Activated CD4-positive, alpha-beta T cell treated with anti-CD3 and anti-CD28 coated beads for 36 hours (primary cell): Measurements from ENCODE around the gene CENPO. TPM values are rescaled to one million over a fixed set of nuclear protein-coding genes. Genes with fewer than 3 reads are reported as not detected.
"Not testable (repeated sequence)": the region's sequence is repeated elsewhere in the genome, so short reads cannot be mapped to it uniquely, and the experiment has no call there.

Experiments used
- ATAC-seq: fragments of 200-7000 bp; cut with Tn5 transposase; one replicate; pipeline ENCODE4 v1.10.0; 2021; ENCODE audit warnings: mild to moderate bottlenecking, moderate library complexity
- CTCF ChIA-PET: fragments of 350-600 bp; sonication (Branson Sonifier 250); formaldehyde crosslinking; loops from one replicate; lab custom pipeline; 2021; ENCODE audit warnings: antibody characterized with exemption; lab: Charles Lee
- POLR2A ChIA-PET: fragments of 350-600 bp; sonication (Branson Sonifier 250); formaldehyde crosslinking; loops from one replicate; lab custom pipeline; 2021; ENCODE audit warnings: antibody characterized with exemption, inconsistent platforms; lab: Charles Lee
- DNase-seq: peaks from one replicate; pipeline ENCODE4 v3.0.0-alpha.2; 2020
- H3K27ac Mint-ChIP-seq: one replicate; pipeline ENCODE4 v1.8.0; 2021; ENCODE audit warnings: mixed read lengths
- H3K27me3 Mint-ChIP-seq: one replicate; pipeline ENCODE4 v1.8.0; 2021; ENCODE audit warnings: mixed read lengths
- H3K36me3 Mint-ChIP-seq: one replicate; pipeline ENCODE4 v1.8.0; 2021; ENCODE audit warnings: low read depth, mixed read lengths
- H3K4me1 Mint-ChIP-seq: one replicate; pipeline ENCODE4 v1.8.0; 2021; ENCODE audit warnings: mixed read lengths
- H3K4me3 Mint-ChIP-seq: one replicate; pipeline ENCODE4 v1.8.0; 2021; ENCODE audit warnings: mild to moderate bottlenecking, moderate library complexity, mixed read lengths
- H3K9me3 Mint-ChIP-seq: one replicate; pipeline ENCODE4 v1.8.0; 2021; ENCODE audit warnings: low read depth, mixed read lengths
- intact Hi-C, 2 experiments: fragments of 100-400 bp; cut with DNase I in 1 of 2; cut with micrococcal nuclease in 1 of 2; formaldehyde crosslinking; loops; one replicate each; pipeline versions ENCODE4 v1.14.2 to v1.15.1; 2022 to 2024; cut with DNase I, micrococcal nuclease
- total RNA-seq, 2 experiments: library from RNA; stranded (reverse); gene quantifications; one replicate each; pipeline ENCODE4 v1.2.3, GENCODE V29; 2021

Gene CENPO
- total RNA-seq, 2 experiments from 2014 or later: 42.4 to 42.7 TPM

DNA sequence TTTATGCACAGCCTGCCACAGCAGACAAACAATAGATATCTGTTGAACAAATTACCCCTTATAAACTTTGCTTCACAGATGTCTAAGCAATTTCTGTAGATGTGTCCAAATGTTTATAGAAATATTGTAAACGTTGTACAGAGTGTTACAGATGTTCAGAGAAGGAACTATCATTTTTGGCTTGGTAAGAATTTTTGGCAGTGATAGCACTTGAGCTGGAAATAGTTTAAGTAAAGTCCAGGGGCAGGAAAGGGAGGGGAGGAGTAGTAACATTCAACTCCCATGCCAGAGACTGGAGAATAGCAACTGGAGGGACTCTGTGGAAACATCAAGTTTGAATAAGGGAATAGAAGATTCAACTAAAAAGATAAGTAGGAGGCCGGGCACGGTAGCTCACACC lies 4.4 kb upstream of the CENPO start:
- Mint-ChIP-seq H3K4me3 (no peak overlapping the region), H3K4me1 (peaks cover 4% of the 10 kb centered on the region), H3K9me3 (no peaks in the 10 kb centered on the region), H3K27me3 (no peaks in the 10 kb centered on the region), H3K36me3 (peaks cover 3% of the 10 kb centered on the region), H3K27ac (no peak overlapping the region)
- intact Hi-C loops: no loop called here
- POLR2A ChIA-PET: no interaction called here
- CTCF ChIA-PET: no interaction called here
- ATAC-seq (no peak), DNase-seq (no peak)

DNA sequence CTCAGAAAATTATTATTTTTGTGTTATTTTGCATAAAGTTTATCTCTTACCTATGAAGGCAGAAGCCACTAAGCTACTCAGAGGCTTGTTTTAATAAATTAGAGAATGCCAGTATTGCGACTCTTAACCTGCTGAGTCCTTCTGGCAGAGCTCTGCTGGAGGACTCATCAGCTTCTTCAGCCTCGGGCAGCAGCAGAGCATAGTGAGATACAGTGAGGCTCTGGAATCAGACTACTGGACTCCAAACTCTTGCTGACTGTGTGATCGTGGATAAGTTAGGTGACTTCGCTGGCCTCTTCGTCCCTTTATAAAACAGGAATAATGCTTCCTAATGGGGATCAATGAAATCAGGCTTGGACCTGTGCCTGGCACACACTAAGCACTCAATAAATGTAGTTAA lies 1.8 kb upstream of the CENPO start:
- no peak for ATAC-seq
- POLR2A ChIA-PET: no interaction called here

DNA sequence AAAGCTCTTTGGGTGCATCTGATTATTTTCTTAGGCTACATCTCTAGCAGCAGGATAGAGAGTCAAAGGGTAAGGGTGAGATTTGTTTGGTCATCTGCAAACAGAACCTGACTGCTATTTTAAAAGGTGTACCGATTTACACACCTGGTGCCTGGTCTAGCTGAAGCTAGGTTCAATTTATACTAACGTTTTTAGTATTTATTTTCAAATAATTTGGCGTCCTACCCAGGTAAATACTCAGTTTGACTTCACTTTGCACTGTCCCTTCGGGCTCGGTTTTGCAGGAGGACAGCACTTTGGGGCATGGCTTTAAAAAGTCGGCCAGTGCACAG lies 717 bp upstream of the CENPO start:
- Mint-ChIP-seq H3K27ac (peak overlapping the region; percentile 100), H3K27me3 (no peaks in the 10 kb centered on the region), H3K4me1 (peaks cover 24% of the 10 kb centered on the region), H3K9me3 (no peaks in the 10 kb centered on the region), H3K4me3 (peak overlapping the region; percentile 97), H3K36me3 (peaks cover 35% of the 10 kb centered on the region)
- DNase-seq: no peak
- CTCF ChIA-PET: interaction anchor here (0.6 to 3.1 kb wide), 10 partner anchors 9 to 1576 kb away, joined by 3 to 20 read pairs (median 4); no protein-coding TSS in a partner anchor
- intact Hi-C loops: loop anchor here (2.0 to 5.0 kb wide), 6 partner anchors 180 to 880 kb away; partner anchors contain the start of genes ATAD2B (in 1 of the 2), DTNB (in 1 of the 2), EFR3B (in 1 of the 2) and NCOA1 (in 1 of the 2)
- no peak for ATAC-seq
- POLR2A ChIA-PET: no interaction called here

More for the DNA sequence above, 1.8 kb upstream of the CENPO start:
- Mint-ChIP-seq H3K36me3 (peaks cover 24% of the 10 kb centered on the region), H3K27ac (no peak overlapping the region), H3K4me1 (peaks cover 14% of the 10 kb centered on the region), H3K4me3 (no peak overlapping the region), H3K9me3 (no peaks in the 10 kb centered on the region), H3K27me3 (no peaks in the 10 kb centered on the region)
- CTCF ChIA-PET: interaction anchor here (1.6 to 3.1 kb wide), 2 partner anchors 14 to 381 kb away, joined by 3 to 20 read pairs; no protein-coding TSS in a partner anchor
- intact Hi-C loops: loop anchor here in 1 of 2 experiments (5.0 kb wide), 2 partner anchors 179 to 881 kb away; partner anchors contain the start of gene DTNB
- no peak for DNase-seq

GRCh38 chr2:24793761-24794435 lies 673 bp downstream of the CENPO start:
- H3K36me3 Mint-ChIP-seq: peaks cover 43% of the 10 kb centered on the region
- POLR2A ChIA-PET: no interaction called here
- peak overlapping the region; percentile 100 for H3K27ac Mint-ChIP-seq
- CTCF ChIA-PET: interaction anchor here (0.6 to 1.3 kb wide), 3 partner anchors 136 to 443 kb away, joined by 3 to 4 read pairs (median 3); no protein-coding TSS in a partner anchor
- intact Hi-C loops: loop anchor here (1.0 to 5.0 kb wide), 13 partner anchors 126 to 878 kb away; partner anchors contain the start of genes ADCY3 (in 1 of the 2), ATAD2B (in 1 of the 2), DNAJC27 (in 1 of the 2) and DTNB (in 1 of the 2)
- no peaks in the 10 kb centered on the region for H3K9me3 Mint-ChIP-seq
- H3K4me1 Mint-ChIP-seq: peaks cover 31% of the 10 kb centered on the region
- DNase-seq (peak; percentile 19), ATAC-seq (no peak)
- no peaks in the 10 kb centered on the region for H3K27me3 Mint-ChIP-seq
- peak overlapping the region; percentile 97 for H3K4me3 Mint-ChIP-seq

- no peak for DNase-seq
- H3K9me3 Mint-ChIP-seq: no peaks in the 10 kb centered on the region
- no peaks in the 10 kb centered on the region for H3K27me3 Mint-ChIP-seq
- no peak overlapping the region for H3K27ac Mint-ChIP-seq
- no peak overlapping the region for H3K4me3 Mint-ChIP-seq
- H3K4me1 Mint-ChIP-seq: peaks cover 27% of the 10 kb centered on the region
- intact Hi-C loops: no loop called here
- CTCF ChIA-PET: interaction anchor here (0.8 to 1.4 kb wide), 3 partner anchors 44 to 177 kb away, joined by 3 read pairs; no protein-coding TSS in a partner anchor
- no peak for ATAC-seq
- POLR2A ChIA-PET: interaction anchor here (0.9 kb wide), 1 partner anchor 14 kb away, joined by 3 read pairs; no protein-coding TSS in a partner anchor
- H3K36me3 Mint-ChIP-seq: peaks cover 70% of the 10 kb centered on the region
Observed at GRCh38 chr2:24797644-24798043, 4.4 kb downstream of the CENPO start.

DNA sequence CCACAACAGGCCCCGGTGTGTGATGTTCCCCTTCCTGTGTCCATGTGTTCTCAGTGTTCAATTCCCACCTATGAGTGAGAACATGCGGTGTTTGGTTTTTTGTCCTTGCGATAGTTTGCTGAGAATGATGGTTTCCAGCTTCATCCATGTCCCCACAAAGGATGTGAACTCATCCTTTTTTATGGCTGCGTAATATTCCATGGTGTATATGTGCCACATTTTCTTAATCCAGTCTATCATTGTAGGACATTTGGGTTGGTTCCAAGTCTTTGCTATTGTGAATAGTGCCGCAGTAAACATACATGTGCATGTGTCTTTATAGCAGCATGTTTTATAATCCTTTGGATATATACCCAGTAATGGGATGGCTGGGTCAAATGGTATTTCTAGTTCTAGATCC lies 7.3 kb downstream of the CENPO start:
- ATAC-seq, CTCF ChIA-PET, POLR2A ChIA-PET, H3K27me3 Mint-ChIP-seq, DNase-seq, intact Hi-C loops, H3K9me3 Mint-ChIP-seq, H3K27ac Mint-ChIP-seq, H3K4me3 Mint-ChIP-seq: not testable (repeated sequence)
- peaks cover 82% of the 10 kb centered on the region for H3K36me3 Mint-ChIP-seq
- peaks cover 21% of the 10 kb centered on the region for H3K4me1 Mint-ChIP-seq

GRCh38 chr2:24805811-24806660 lies 12.8 kb downstream of the CENPO start:
- peaks cover 62% of the 10 kb centered on the region for H3K36me3 Mint-ChIP-seq

GRCh38 chr2:24806661-24807036 lies 13.4 kb downstream of the CENPO start:
- Mint-ChIP-seq H3K36me3 (peaks cover 56% of the 10 kb centered on the region), H3K27ac (no peak overlapping the region), H3K4me1 (peaks cover 22% of the 10 kb centered on the region), H3K9me3 (no peaks in the 10 kb centered on the region), H3K4me3 (no peak overlapping the region), H3K27me3 (no peaks in the 10 kb centered on the region)
- POLR2A ChIA-PET: no interaction called here
- CTCF ChIA-PET: interaction anchor here (0.7 kb wide), 1 partner anchor 35 kb away, joined by 3 read pairs; no protein-coding TSS in a partner anchor
- ATAC-seq: no peak
- intact Hi-C loops: no loop called here
- DNase-seq: no peak

More at GRCh38 chr2:24805811-24806660, 12.8 kb downstream of the CENPO start:
- H3K27me3 Mint-ChIP-seq, ATAC-seq, CTCF ChIA-PET, POLR2A ChIA-PET, H3K9me3 Mint-ChIP-seq, H3K4me3 Mint-ChIP-seq, intact Hi-C loops, DNase-seq: not testable (repeated sequence)
- peak overlapping the region; percentile 38 for H3K27ac Mint-ChIP-seq
- H3K4me1 Mint-ChIP-seq: peaks cover 22% of the 10 kb centered on the region

DNA sequence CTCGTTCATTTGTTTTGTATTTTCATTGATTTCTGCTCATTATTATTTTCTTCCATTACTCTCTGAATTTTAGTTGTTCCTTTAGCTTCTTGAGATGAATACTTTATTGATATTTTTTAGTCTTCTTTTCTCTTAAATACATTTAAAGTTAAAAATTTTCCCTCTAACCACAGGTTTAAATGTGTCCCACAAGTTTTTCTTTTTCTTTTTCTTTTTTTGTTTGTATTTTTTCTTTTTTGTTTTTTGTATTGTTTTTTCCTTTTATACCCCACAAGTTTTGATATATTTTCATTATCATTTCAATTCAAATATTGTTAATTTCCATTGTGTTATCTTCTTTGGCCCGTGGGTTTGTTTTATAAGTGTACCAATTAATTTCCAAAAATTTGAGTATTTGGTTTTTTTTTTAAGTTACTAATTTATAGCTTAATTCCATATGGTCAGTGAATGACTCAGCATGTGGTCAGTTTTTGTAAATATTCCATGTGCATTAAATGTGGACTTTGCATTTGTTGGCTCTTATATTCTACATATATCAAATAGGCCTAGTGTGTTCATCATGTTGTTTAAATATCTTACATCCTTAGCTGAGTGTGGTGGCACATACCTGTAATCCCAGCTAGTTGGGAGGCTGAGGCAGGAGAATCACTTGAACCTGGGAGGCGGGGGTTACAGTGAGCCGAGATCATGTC lies 16.2 kb downstream of the CENPO start:
- no peaks in the 10 kb centered on the region for H3K9me3 Mint-ChIP-seq
- intact Hi-C loops: no loop called here
- peaks cover 19% of the 10 kb centered on the region for H3K4me1 Mint-ChIP-seq
- peaks cover 57% of the 10 kb centered on the region for H3K36me3 Mint-ChIP-seq
- ATAC-seq: no peak
- no peak overlapping the region for H3K27ac Mint-ChIP-seq
- H3K4me3 Mint-ChIP-seq: no peak overlapping the region
- ChIA-PET CTCF (interaction anchor here (1.2 kb wide), 1 partner anchor 400 kb away, joined by 4 read pairs; no protein-coding TSS in a partner anchor), POLR2A (no interaction called here)
- no peak for DNase-seq
- no peaks in the 10 kb centered on the region for H3K27me3 Mint-ChIP-seq

- POLR2A ChIA-PET: no interaction called here
- intact Hi-C loops: no loop called here
- no peak for ATAC-seq
Observed at GRCh38 chr2:24813691-24814137, 20.5 kb downstream of the CENPO start.

More at GRCh38 chr2:24813691-24814137, 20.5 kb downstream of the CENPO start:
- Mint-ChIP-seq H3K9me3 (no peaks in the 10 kb centered on the region), H3K27me3 (no peaks in the 10 kb centered on the region), H3K4me3 (no peak overlapping the region), H3K36me3 (peaks cover 54% of the 10 kb centered on the region), H3K27ac (no peak overlapping the region), H3K4me1 (peaks cover 8% of the 10 kb centered on the region)
- CTCF ChIA-PET: interaction anchor here (0.7 kb wide), 1 partner anchor 10 kb away, joined by 4 read pairs; no protein-coding TSS in a partner anchor
- no peak for DNase-seq
